MV-4-11 (cell line): ENCODE results near the gene TRIM7.
"Not testable (repeated sequence)": the region's sequence is repeated elsewhere in the genome, so short reads cannot be mapped to it uniquely, and the experiment has no call there.

Experiments
- DNase-seq: peaks from one replicate; lab custom pipeline; 2025; lab: John Stamatoyannopoulos, UW

Gene TRIM7

GRCh38 chr5:181192337-181193046 is 12.5 kb downstream of the TRIM7 start:
- no peak for DNase-seq

- DNase-seq: no peak
Observed at GRCh38 chr5:181191526-181192336, 13.3 kb downstream of the TRIM7 start.

- DNase-seq: no peak
Observed at GRCh38 chr5:181190711-181191525, 14.1 kb downstream of the TRIM7 start.

GRCh38 chr5:181189962-181190710 is 14.9 kb downstream of the TRIM7 start:
- DNase-seq: no peak

- no peak for DNase-seq
Observed at GRCh38 chr5:181189363-181189961, 15.5 kb downstream of the TRIM7 start.

GRCh38 chr5:181188700-181189362 is 16.2 kb downstream of the TRIM7 start:
- DNase-seq: no peak

GRCh38 chr5:181187500-181188213 is 17.3 kb downstream of the TRIM7 start:
- no peak for DNase-seq

GRCh38 chr5:181186986-181187499 is 18.0 kb downstream of the TRIM7 start:
- DNase-seq: no peak

GRCh38 chr5:181186022-181186421 is 19.0 kb downstream of the TRIM7 start:
- no peak for DNase-seq

GRCh38 chr5:181185560-181185959 is 19.4 kb downstream of the TRIM7 start:
- no peak for DNase-seq

- DNase-seq: no peak
Observed at GRCh38 chr5:181184845-181185216, 20.2 kb downstream of the TRIM7 start.

GRCh38 chr5:181182651-181183050 is 22.3 kb downstream of the TRIM7 start:
- no peak for DNase-seq

- DNase-seq: no peak
Observed at GRCh38 chr5:181181650-181182565, 23.1 kb downstream of the TRIM7 start.

GRCh38 chr5:181177559-181177958 is 27.4 kb downstream of the TRIM7 start:
- not testable (repeated sequence) for DNase-seq

GRCh38 chr5:181176254-181176952 is 28.6 kb downstream of the TRIM7 start:
- no peak for DNase-seq

- no peak for DNase-seq
Observed at GRCh38 chr5:181173420-181174342, 31.3 kb downstream of the TRIM7 start.

- no peak for DNase-seq
Observed at GRCh38 chr5:181173027-181173419, 32.0 kb downstream of the TRIM7 start.
